22Rv1 (cell line): Measurements from ENCODE around the gene NFIA.

Source experiments
- H3K27ac ChIP-seq: fragments of 450-650 bp; 2 replicates; pipeline ENCODE4 v1.5.1; 2017
- CTCF ChIP-seq: fragments of 450-650 bp; IDR thresholded peaks from 2 replicates; pipeline ENCODE4 v1.5.1; 2017; ENCODE audit warnings: mild to moderate bottlenecking
- ZFX ChIP-seq: fragments of 450-650 bp; IDR thresholded peaks from 2 replicates; pipeline ENCODE4 v1.6.1; 2017; ENCODE audit warnings: antibody characterized with exemption, borderline replicate concordance

The NFIA gene

GRCh38 chr1:61090546-61091202, 8.3 kb downstream of the NFIA start:
- no peak for TF ChIP-seq ZFX
- TF ChIP-seq CTCF = no peak
- no peak overlapping the region for H3K27ac ChIP-seq

GRCh38 chr1:61091455-61091854, 9.1 kb downstream of the NFIA start:
- H3K27ac ChIP-seq = no peak overlapping the region
- no peak for TF ChIP-seq ZFX
- no peak for TF ChIP-seq CTCF

- TF ChIP-seq ZFX = no peak
- TF ChIP-seq CTCF = no peak
- no peak overlapping the region for H3K27ac ChIP-seq
Observed at GRCh38 chr1:61092642-61093041, 10.3 kb downstream of the NFIA start.

- TF ChIP-seq ZFX (no peak), CTCF (no peak)
- no peak overlapping the region for H3K27ac ChIP-seq
Observed at GRCh38 chr1:61093525-61094137, 11.3 kb downstream of the NFIA start.

- H3K27ac ChIP-seq = no peak overlapping the region
- no peak for TF ChIP-seq ZFX
- TF ChIP-seq CTCF = no peak
Observed at GRCh38 chr1:61094677-61095469, 12.5 kb downstream of the NFIA start.

GRCh38 chr1:61095470-61095812, 13.1 kb downstream of the NFIA start:
- H3K27ac ChIP-seq = no peak overlapping the region
- TF ChIP-seq ZFX (no peak), CTCF (no peak)

- TF ChIP-seq CTCF (no peak), ZFX (no peak)
- no peak overlapping the region for H3K27ac ChIP-seq
Observed at GRCh38 chr1:61097317-61097716, 15.0 kb downstream of the NFIA start.
